IPS-18c (cell line): Measurements from ENCODE around the gene CADM4.
"Not testable (repeated sequence)": the region's sequence is repeated elsewhere in the genome, so short reads cannot be mapped to it uniquely, and the experiment has no call there.

Source experiments
- H3K4me3 ChIP-seq: 2 replicates; pipeline ENCODE4 v1.7.0; 2013; ENCODE audit warnings: low read depth, mild to moderate bottlenecking, low read length, moderate library complexity; ENCODE audit not compliant: insufficient read depth
- H3K9me3 ChIP-seq: one replicate; pipeline ENCODE4 v1.6.1; 2013; ENCODE audit warnings: mild to moderate bottlenecking, low read length, moderate library complexity; ENCODE audit not compliant: control insufficient read depth, insufficient read depth

Gene CADM4

GRCh38 chr19:43667876-43668405 is 28.3 kb upstream of the CADM4 start:
- peaks cover 3% of the 10 kb centered on the region for H3K9me3 ChIP-seq
- H3K4me3 ChIP-seq: peak overlapping the region; percentile 51

- Histone ChIP-seq H3K4me3 (peak overlapping the region; percentile 51), H3K9me3 (peaks cover 3% of the 10 kb centered on the region)
These were observed 27.7 kb upstream of the CADM4 start for GRCh38 chr19:43667126-43667875.

GRCh38 chr19:43664018-43664417 is 24.4 kb upstream of the CADM4 start:
- H3K4me3 ChIP-seq: no peak overlapping the region

GRCh38 chr19:43662487-43662886 is 22.8 kb upstream of the CADM4 start:
- Histone ChIP-seq H3K4me3 (no peak overlapping the region), H3K9me3 (peaks cover 3% of the 10 kb centered on the region)

More at GRCh38 chr19:43664018-43664417, 24.4 kb upstream of the CADM4 start:
- peaks cover 3% of the 10 kb centered on the region for H3K9me3 ChIP-seq

GRCh38 chr19:43660971-43661360 is 21.3 kb upstream of the CADM4 start:
- Histone ChIP-seq H3K9me3 (peaks cover under 1% of the 10 kb centered on the region), H3K4me3 (no peak overlapping the region)

- Histone ChIP-seq H3K9me3 (no peaks in the 10 kb centered on the region), H3K4me3 (no peak overlapping the region)
These were observed 20.8 kb upstream of the CADM4 start for GRCh38 chr19:43660301-43660970.

- Histone ChIP-seq H3K4me3 (no peak overlapping the region), H3K9me3 (no peaks in the 10 kb centered on the region)
These were observed 18.8 kb upstream of the CADM4 start for GRCh38 chr19:43658494-43658893.

- no peak overlapping the region for H3K4me3 ChIP-seq
- no peaks in the 10 kb centered on the region for H3K9me3 ChIP-seq
These were observed 18.4 kb upstream of the CADM4 start for GRCh38 chr19:43658001-43658400.

- Histone ChIP-seq H3K4me3 (no peak overlapping the region), H3K9me3 (no peaks in the 10 kb centered on the region)
These were observed 16.8 kb upstream of the CADM4 start for GRCh38 chr19:43656436-43656835.

- Histone ChIP-seq H3K9me3 (peaks cover 5% of the 10 kb centered on the region), H3K4me3 (no peak overlapping the region)
These were observed 12.9 kb upstream of the CADM4 start for GRCh38 chr19:43652546-43652874.

- H3K4me3 ChIP-seq: no peak overlapping the region
- H3K9me3 ChIP-seq: peaks cover 5% of the 10 kb centered on the region
These were observed 12.3 kb upstream of the CADM4 start for GRCh38 chr19:43651758-43652545.

- not testable (repeated sequence) for H3K9me3 ChIP-seq, H3K4me3 ChIP-seq
These were observed 10.6 kb upstream of the CADM4 start for GRCh38 chr19:43650276-43650675.

- H3K4me3 ChIP-seq: no peak overlapping the region
- H3K9me3 ChIP-seq: peaks cover 5% of the 10 kb centered on the region
These were observed 9.9 kb upstream of the CADM4 start for GRCh38 chr19:43649514-43649913.

GRCh38 chr19:43648633-43649032 is 9.0 kb upstream of the CADM4 start:
- no peak overlapping the region for H3K4me3 ChIP-seq
- peaks cover 5% of the 10 kb centered on the region for H3K9me3 ChIP-seq

GRCh38 chr19:43644181-43644580 is 4.5 kb upstream of the CADM4 start:
- H3K9me3 ChIP-seq: peaks cover 5% of the 10 kb centered on the region

GRCh38 chr19:43643326-43643725 is 3.7 kb upstream of the CADM4 start:
- H3K4me3 ChIP-seq: no peak overlapping the region
- H3K9me3 ChIP-seq: peaks cover 5% of the 10 kb centered on the region

More at GRCh38 chr19:43644181-43644580, 4.5 kb upstream of the CADM4 start:
- no peak overlapping the region for H3K4me3 ChIP-seq

- H3K4me3 ChIP-seq: no peak overlapping the region
- H3K9me3 ChIP-seq: no peaks in the 10 kb centered on the region
These were observed 2.9 kb upstream of the CADM4 start for GRCh38 chr19:43642531-43642930.

GRCh38 chr19:43641333-43641732 is 1.7 kb upstream of the CADM4 start:
- no peak overlapping the region for H3K4me3 ChIP-seq
- H3K9me3 ChIP-seq: no peaks in the 10 kb centered on the region
